Measurements from ENCODE around the gene SCYGR8.

DNA sequence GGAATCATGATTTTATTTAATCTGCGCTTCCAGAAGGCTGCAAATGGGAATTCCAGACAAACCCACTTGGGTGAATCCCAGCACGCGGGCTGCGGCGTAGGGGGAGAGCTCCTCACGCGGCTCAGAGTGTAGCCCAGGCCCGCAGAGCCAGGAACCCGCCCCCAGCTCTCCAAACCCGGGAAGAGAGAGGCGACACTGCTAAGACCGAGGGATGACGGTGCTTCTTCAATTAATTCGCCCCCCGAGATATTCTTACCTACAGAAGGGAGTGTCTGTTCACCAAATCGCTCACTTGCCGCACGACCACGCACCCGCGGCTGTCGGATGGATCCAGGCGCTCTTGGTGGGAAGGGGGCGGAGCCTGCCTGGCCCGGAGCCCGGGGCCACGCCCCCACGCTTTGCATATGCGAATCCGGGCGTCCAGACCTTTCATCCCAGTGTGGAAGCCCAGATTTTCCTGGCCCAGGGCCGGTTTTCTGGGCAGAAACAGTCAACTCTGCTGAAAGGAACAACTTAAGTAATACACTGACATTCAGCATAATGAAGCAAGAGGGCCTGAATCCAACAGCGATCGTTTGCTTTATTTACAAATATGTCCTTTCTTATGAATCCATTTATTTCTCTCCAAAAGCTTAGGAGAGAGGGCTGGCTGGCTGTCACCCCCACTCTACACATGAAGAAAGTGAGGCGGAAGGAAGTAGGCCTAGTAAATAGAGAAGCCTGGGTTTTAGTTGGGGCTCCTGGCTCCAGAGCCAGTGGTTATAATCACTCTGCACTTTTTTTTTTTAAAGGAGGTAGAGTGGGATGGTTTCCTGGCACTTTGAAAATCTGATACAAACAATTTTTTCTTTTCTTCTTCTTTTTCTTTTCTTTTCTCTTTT lies 27.8 kb upstream of the SCYGR8 start, which contains the start of gene SLC19A3:
- TF ChIP-seq YY1 (IDR thresholded peaks at IDR 0.05; ENCODE audit: low read depth, low read length) (no peak), EP300 (IDR thresholded peaks at IDR 0.05; ENCODE audit: borderline replicate concordance in 1 of 2, low read depth in 2 of 2, low read length in 2 of 2) (no peak), RAD21 (IDR thresholded peaks at IDR 0.05 in 1 of 2, conservative IDR thresholded peaks at IDR 0.05 in 1 of 2; ENCODE audit: low read depth in 2 of 2, low read length in 2 of 2) (no peak)
- TF ChIP-seq, protein P1, sequence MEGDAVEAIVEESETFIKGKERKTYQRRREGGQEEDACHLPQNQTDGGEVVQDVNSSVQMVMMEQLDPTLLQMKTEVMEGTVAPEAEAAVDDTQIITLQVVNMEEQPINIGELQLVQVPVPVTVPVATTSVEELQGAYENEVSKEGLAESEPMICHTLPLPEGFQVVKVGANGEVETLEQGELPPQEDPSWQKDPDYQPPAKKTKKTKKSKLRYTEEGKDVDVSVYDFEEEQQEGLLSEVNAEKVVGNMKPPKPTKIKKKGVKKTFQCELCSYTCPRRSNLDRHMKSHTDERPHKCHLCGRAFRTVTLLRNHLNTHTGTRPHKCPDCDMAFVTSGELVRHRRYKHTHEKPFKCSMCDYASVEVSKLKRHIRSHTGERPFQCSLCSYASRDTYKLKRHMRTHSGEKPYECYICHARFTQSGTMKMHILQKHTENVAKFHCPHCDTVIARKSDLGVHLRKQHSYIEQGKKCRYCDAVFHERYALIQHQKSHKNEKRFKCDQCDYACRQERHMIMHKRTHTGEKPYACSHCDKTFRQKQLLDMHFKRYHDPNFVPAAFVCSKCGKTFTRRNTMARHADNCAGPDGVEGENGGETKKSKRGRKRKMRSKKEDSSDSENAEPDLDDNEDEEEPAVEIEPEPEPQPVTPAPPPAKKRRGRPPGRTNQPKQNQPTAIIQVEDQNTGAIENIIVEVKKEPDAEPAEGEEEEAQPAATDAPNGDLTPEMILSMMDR (IDR thresholded peaks at IDR 0.05; ENCODE audit: control extremely low read depth in 1 of 3, insufficient read depth in 1 of 3, low read depth in 1 of 3, low read length in 3 of 3), result no peak
